DND-41 (cell line): ENCODE measurements around the gene LYPLAL1.

Experiments
- CTCF ChIP-seq: IDR thresholded peaks from 2 replicates; pipeline ENCODE4 v1.5.1; 2012; ENCODE audit warnings: borderline replicate concordance, low read length, moderate library complexity, mild to moderate bottlenecking; ENCODE audit not compliant: poor library complexity, severe bottlenecking; ENCODE audit errors: extremely low read depth
- EZH2 ChIP-seq: IDR thresholded peaks from 3 replicates; pipeline ENCODE4 v1.6.1; 2012; ENCODE audit warnings: borderline replicate concordance, low read depth, mild to moderate bottlenecking, moderate library complexity, low read length, inconsistent platforms; ENCODE audit not compliant: severe bottlenecking

- no peak for TF ChIP-seq EZH2
- TF ChIP-seq CTCF, result no peak
Measured at GRCh38 chr1:219176168-219176567, 2.5 kb downstream of the LYPLAL1 start.
